Prostate gland (tissue), 2 donors: Measurements from ENCODE around the gene STMN1. TPM values are rescaled to one million over a fixed set of nuclear protein-coding genes. Genes with fewer than 3 reads are reported as not detected.

Experiments
- DNase-seq: peaks from one replicate; pipeline ENCODE4 v3.0.0-alpha.2; 2019; ENCODE audit warnings: low spot score
- H3K27ac ChIP-seq, 2 donors: fragments of 200-600 bp; sonication (generic); 2 replicates each; pipeline ENCODE4 v1.5.1; 2017 to 2019
- H3K27me3 ChIP-seq: fragments of 200-600 bp; sonication (generic); replicated peaks from 2 replicates; pipeline ENCODE4 v1.5.1; 2019; ENCODE audit not compliant: insufficient read depth
- H3K36me3 ChIP-seq, 2 donors: fragments of 200-600 bp; sonication (generic); 1 replicate in 1 of 2; 2 replicates in 1 of 2; pipeline versions ENCODE4 v1.5.1 to v1.8.1; 2017 to 2019
- H3K4me1 ChIP-seq: fragments of 200-600 bp; sonication (generic); replicated peaks from 2 replicates; pipeline ENCODE4 v1.5.1; 2019
- H3K4me3 ChIP-seq, 2 donors: fragments of 200-600 bp; sonication (generic); 2 replicates each; pipeline ENCODE4 v1.5.1; 2017 to 2019
- H3K9me3 ChIP-seq: fragments of 200-600 bp; sonication (generic); 2 replicates; pipeline ENCODE4 v1.5.1; 2017
- CTCF ChIP-seq, 4 experiments: fragments of 200-600 bp in 2 of 4; fragments of 450-650 bp in 2 of 4; sonication (generic) in 2 of 4; IDR thresholded peaks; 1 replicate in 3 of 4; 2 replicates in 1 of 4; pipeline ENCODE4 v1.5.1; 2016 to 2019; ENCODE audit warnings: antibody characterized with exemption in 4 of 4, mild to moderate bottlenecking in 2 of 4, moderate library complexity in 2 of 4
- POLR2A ChIP-seq: fragments of 450-650 bp; IDR thresholded peaks from one replicate; pipeline ENCODE4 v1.6.1; 2016; ENCODE audit warnings: antibody characterized with exemption, mild to moderate bottlenecking
- POLR2AphosphoS5 ChIP-seq: sonication (generic); formaldehyde crosslinking; IDR thresholded peaks from one replicate; pipeline ENCODE4 v1.6.1; 2017; ENCODE audit warnings: antibody characterized with exemption
- WGBS: methylation state at CpG from one replicate; pipeline ENCODE4 v1.1.5; 2018; 5-methylcytosine and 5-hydroxymethylcytosine counted together
- intact Hi-C: fragments of 100-400 bp; cut with DNase I; formaldehyde crosslinking; loops from one replicate; pipeline ENCODE4 v1.14.2; 2022
- total RNA-seq, 2 donors: library from RNA; depleted of rRNA; stranded (reverse); fragments of >200 nt; gene quantifications; one replicate each; pipeline ENCODE4 v1.1.0, GENCODE V29; 2016

Gene STMN1
- total RNA-seq, 2 donors from 2014 or later: 21.8 to 138 TPM

DNA sequence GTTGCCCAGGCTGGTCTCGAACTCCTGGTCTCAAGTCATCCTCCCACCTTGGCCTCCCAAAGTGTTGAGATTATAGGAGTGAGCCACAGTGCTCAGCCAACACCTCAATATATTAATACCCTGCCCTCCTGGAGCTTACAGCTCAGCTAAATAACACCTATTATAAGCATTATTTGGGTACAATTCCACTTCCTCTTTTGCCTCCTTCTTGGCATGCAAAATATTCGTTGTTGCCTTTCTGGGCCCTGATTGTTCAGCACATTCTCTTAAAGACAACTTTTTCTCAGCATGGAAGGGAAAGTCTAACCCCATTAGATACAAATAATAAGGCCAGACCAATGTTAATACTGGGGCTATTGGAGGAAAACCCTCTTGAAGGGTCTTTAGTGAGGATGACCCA lies 33.5 kb downstream of the STMN1 start:
- Histone ChIP-seq H3K27ac (no peak overlapping the region), H3K36me3 (no peaks in the 10 kb centered on the region), H3K4me1 (peaks cover 10% of the 10 kb centered on the region), H3K27me3 (no peaks in the 10 kb centered on the region), H3K4me3 (no peak overlapping the region), H3K9me3 (no peaks in the 10 kb centered on the region)
- intact Hi-C loops: no loop called here
- DNase-seq: no peak
- WGBS: 71% methylated on average over 2 of the region's 2 CpGs
- TF ChIP-seq POLR2AphosphoS5 (no peak), CTCF (IDR thresholded peaks at IDR 0.05) (no peak), POLR2A (no peak)

DNA sequence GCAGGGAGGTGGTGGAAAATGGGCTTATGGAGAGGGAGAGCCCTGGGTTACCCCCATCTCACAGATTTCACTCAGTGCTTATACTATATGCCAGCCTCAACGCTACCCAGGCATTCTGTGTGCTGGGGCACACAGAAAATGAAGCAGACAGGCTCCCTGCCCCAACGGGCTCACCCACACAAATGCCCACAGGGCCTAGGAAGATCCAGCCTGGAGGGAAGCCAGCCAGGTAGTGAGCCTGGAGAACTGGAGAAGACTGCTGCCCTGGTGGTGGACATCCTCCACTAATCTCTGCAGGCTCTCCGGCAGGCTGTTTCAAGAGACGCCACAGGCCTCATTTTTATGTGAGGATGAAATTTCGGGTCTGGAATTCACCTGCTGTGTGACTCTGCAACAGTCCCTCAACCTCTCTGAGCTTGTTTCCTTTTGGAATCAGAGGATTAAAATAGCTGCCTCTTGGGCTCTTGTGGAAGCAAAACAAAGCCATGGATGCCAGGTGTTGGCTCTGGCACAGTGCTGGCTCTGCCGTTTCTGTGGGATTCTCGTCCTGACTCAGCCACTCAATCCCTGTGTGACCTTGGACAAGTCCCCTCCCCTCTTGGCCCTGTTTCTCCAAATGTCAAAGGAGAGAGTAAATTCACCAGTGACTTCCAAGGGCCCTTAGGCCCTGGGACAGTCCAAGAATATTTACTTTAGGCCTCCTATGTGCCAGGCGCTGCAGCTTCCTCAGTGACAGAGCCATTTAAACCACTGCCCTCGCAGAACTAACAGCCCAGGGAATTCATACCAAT lies 34.3 kb downstream of the STMN1 start:
- H3K36me3 ChIP-seq: no peaks in the 10 kb centered on the region
- no peaks in the 10 kb centered on the region for H3K9me3 ChIP-seq
- H3K4me1 ChIP-seq: peaks cover 10% of the 10 kb centered on the region
- intact Hi-C loops: no loop called here
- H3K27me3 ChIP-seq: no peaks in the 10 kb centered on the region
- no peak overlapping the region for H3K4me3 ChIP-seq
- peak; percentile 27 for DNase-seq
- WGBS: 64% methylated on average over 8 of the region's 9 CpGs
- TF ChIP-seq CTCF (IDR thresholded peaks at IDR 0.05) (no peak), POLR2A (no peak), POLR2AphosphoS5 (no peak)
- peak overlapping the region in 1 of 2 donors; percentile 36 for H3K27ac ChIP-seq

DNA sequence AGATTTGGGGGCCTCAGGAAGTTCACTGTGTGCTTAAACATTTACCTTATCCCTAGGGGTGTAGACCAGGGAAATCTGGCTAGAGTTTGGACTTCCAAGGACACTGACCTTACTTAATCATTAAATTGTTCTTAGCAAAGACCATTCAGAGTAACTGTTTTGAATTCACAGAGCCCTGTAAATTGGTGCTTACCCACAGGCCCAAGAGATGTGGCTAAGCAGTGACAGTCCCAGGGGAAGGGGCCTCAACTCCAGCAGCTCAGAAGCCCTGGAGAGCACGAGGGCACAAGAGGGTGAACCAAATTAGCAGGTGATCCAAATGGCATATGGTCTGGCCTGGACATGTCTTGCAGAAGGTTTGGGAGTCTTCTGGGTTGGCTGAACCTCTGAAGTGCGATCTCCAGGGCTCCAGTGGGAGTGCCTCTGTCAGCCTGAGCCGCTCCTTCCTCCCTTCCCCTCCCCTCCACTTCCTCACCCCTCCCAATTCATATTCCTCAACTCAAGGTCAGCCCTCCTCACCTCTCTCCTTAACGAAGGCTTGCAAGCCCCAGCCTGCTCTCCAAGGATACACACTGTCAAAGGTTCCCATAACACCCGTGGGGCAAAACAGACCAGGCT lies 35.0 kb downstream of the STMN1 start:
- H3K4me3 ChIP-seq: no peak overlapping the region
- WGBS: 30% methylated on average over 5 of the region's 5 CpGs
- peaks cover 10% of the 10 kb centered on the region for H3K4me1 ChIP-seq
- H3K27me3 ChIP-seq: no peaks in the 10 kb centered on the region
- TF ChIP-seq CTCF (IDR thresholded peaks at IDR 0.05) (no peak), POLR2AphosphoS5 (peak; percentile 52)
- peak overlapping the region in 1 of 2 donors; percentile 36 for H3K27ac ChIP-seq
- no peaks in the 10 kb centered on the region for H3K36me3 ChIP-seq
- DNase-seq: peak; percentile 64
- intact Hi-C loops: no loop called here
- H3K9me3 ChIP-seq: no peaks in the 10 kb centered on the region

DNA sequence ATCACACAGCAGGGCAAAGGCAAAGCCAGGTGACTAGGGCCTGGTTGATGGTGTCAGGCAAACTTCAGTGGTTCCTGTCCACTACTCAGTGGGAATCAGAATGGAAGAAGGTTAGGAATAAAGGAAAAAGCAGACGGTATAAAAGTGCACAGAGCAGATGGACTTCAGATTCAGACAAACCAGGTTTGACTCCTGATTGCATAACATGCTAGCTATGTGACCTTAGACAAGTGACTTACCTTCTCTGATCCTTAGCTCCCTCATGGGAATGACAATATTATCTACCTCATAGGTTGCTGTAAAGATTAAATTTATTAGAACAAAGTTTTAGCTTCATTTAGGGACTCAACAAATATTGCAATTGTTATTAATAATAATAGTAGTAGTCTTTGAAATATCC lies 35.6 kb downstream of the STMN1 start:
- intact Hi-C loops: no loop called here

More for the DNA sequence above, 35.6 kb downstream of the STMN1 start:
- Histone ChIP-seq H3K4me3 (no peak overlapping the region), H3K4me1 (peaks cover 10% of the 10 kb centered on the region), H3K36me3 (no peaks in the 10 kb centered on the region), H3K27ac (peak overlapping the region in 1 of 2 donors; percentile 36), H3K27me3 (no peaks in the 10 kb centered on the region), H3K9me3 (no peaks in the 10 kb centered on the region)
- no peak for DNase-seq
- no peak for TF ChIP-seq POLR2A
- TF ChIP-seq POLR2AphosphoS5: no peak
- no peak for TF ChIP-seq CTCF (IDR thresholded peaks at IDR 0.05)
- WGBS: 83% methylated on average over 1 of the region's 1 CpG
